OCI-LY3 (cell line): ENCODE data around the gene EIF2D.

Experiments
- CTCF ChIP-seq: fragments of 200-600, 300-600 bp; sonication (generic); IDR thresholded peaks from 2 replicates; pipeline ENCODE4 v1.5.1; 2014; ENCODE audit warnings: antibody characterized with exemption, low read length, low read depth
- EZH2phosphoT487 ChIP-seq: fragments of 200-600 bp; shearing (Covaris generic); IDR thresholded peaks from 2 replicates; pipeline ENCODE4 v1.6.1; 2018; ENCODE audit warnings: antibody characterized with exemption, mixed run types, low read depth

- no peak for TF ChIP-seq CTCF
- TF ChIP-seq EZH2phosphoT487 = no peak
Measured at GRCh38 chr1:206595581-206596318, 16.5 kb downstream of the EIF2D start.
